Measurements from ENCODE around the gene HOXB5. TPM values are rescaled to one million over a fixed set of nuclear protein-coding genes. Genes with fewer than 3 reads are reported as not detected.

The HOXB5 gene
- total and polyA plus RNA-seq, 11 donors: 0.04 to 1.0 (median 0.17) TPM; not detected in 6

- 13 to 14% (median 13%) methylated on average over 15 of the region's 15 CpGs for WGBS, 4 donors
- H3K4me1 ChIP-seq: peaks cover 4 to 19% (median 8%) of the 10 kb centered on the region in 12 donors
- H3K36me3 ChIP-seq: no peaks in the 10 kb centered on the region
- peaks cover 91 to 100% (median 100%) of the 10 kb centered on the region in 9 donors for H3K27me3 ChIP-seq
- intact Hi-C loops (cut with DNase I): no loop called here
- H3K9me3 ChIP-seq: no peaks in the 10 kb centered on the region
- TF ChIP-seq POLR2A (IDR thresholded peaks at IDR 0.05) (no peak), CTCF (IDR thresholded peaks at IDR 0.05) (no peak)
- no peak overlapping the region for H3K4me3 ChIP-seq
- ATAC-seq (no peak), DNase-seq (no peak)
- no peak overlapping the region for H3K27ac ChIP-seq
Measured at GRCh38 chr17:48630925-48631692, 37.5 kb upstream of the HOXB5 start.

- TF ChIP-seq CTCF (IDR thresholded peaks at IDR 0.05) (no peak), POLR2A (IDR thresholded peaks at IDR 0.05) (no peak)
- H3K4me1 ChIP-seq: peaks cover 7 to 28% (median 16%) of the 10 kb centered on the region in 12 donors
- no peak overlapping the region for H3K4me3 ChIP-seq
- WGBS, 4 donors: 22 to 35% (median 28%) methylated on average over 15 of the region's 15 CpGs
- H3K9me3 ChIP-seq: no peaks in the 10 kb centered on the region
- intact Hi-C loops (cut with DNase I): no loop called here
- ATAC-seq: no peak
- H3K27ac ChIP-seq: no peak overlapping the region
- no peaks in the 10 kb centered on the region for H3K36me3 ChIP-seq
- DNase-seq: no peak
- H3K27me3 ChIP-seq: peaks cover 88 to 100% (median 100%) of the 10 kb centered on the region in 9 donors
Measured at GRCh38 chr17:48630009-48630924, 36.7 kb upstream of the HOXB5 start.

GRCh38 chr17:48629411-48629759 is 35.8 kb upstream of the HOXB5 start:
- DNase-seq (no peak), ATAC-seq (no peak)
- Histone ChIP-seq H3K27me3 (peaks cover 86 to 100% (median 100%) of the 10 kb centered on the region in 9 donors), H3K9me3 (no peaks in the 10 kb centered on the region), H3K4me3 (no peak overlapping the region), H3K4me1 (peaks cover 7 to 34% (median 21%) of the 10 kb centered on the region in 12 donors), H3K36me3 (no peaks in the 10 kb centered on the region), H3K27ac (no peak overlapping the region)
- TF ChIP-seq CTCF (IDR thresholded peaks at IDR 0.05) (no peak), POLR2A (IDR thresholded peaks at IDR 0.05) (no peak)
- intact Hi-C loops (cut with DNase I): loop anchor here in 1 of 10 donors (10.0 kb wide), 1 partner anchor 465 kb away; no protein-coding TSS in a partner anchor
- WGBS, 4 donors: 11 to 22% (median 15%) methylated on average over 5 of the region's 5 CpGs
